ENCODE results near the gene TRAF1.

DNA sequence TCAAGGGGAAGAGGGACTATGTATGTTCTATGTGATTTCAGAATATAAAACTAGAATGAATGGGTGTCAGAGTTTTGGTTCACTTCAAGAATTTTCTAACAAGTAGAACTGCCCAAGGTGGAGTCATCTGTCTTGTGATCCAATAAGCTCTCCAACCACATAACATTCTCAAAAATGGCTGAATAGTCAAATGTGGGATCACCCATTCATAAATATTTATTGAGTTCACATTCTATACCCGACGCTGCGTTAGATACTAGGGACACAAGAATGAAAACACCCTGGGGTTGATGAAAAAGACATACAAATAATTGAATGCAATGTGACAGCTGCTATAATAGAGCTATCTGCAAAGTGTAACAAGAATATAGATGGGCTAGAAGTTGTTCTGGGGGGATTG, 35.3 kb upstream of the TRAF1 start:
- TF ChIP-seq, protein P1, sequence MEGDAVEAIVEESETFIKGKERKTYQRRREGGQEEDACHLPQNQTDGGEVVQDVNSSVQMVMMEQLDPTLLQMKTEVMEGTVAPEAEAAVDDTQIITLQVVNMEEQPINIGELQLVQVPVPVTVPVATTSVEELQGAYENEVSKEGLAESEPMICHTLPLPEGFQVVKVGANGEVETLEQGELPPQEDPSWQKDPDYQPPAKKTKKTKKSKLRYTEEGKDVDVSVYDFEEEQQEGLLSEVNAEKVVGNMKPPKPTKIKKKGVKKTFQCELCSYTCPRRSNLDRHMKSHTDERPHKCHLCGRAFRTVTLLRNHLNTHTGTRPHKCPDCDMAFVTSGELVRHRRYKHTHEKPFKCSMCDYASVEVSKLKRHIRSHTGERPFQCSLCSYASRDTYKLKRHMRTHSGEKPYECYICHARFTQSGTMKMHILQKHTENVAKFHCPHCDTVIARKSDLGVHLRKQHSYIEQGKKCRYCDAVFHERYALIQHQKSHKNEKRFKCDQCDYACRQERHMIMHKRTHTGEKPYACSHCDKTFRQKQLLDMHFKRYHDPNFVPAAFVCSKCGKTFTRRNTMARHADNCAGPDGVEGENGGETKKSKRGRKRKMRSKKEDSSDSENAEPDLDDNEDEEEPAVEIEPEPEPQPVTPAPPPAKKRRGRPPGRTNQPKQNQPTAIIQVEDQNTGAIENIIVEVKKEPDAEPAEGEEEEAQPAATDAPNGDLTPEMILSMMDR (IDR thresholded peaks at IDR 0.05; ENCODE audit: low read depth, low read length), result no peak
- no peak for TF ChIP-seq POLR2A (IDR thresholded peaks at IDR 0.05; ENCODE audit: extremely low read depth, insufficient read length)
- TF ChIP-seq, protein P2, sequence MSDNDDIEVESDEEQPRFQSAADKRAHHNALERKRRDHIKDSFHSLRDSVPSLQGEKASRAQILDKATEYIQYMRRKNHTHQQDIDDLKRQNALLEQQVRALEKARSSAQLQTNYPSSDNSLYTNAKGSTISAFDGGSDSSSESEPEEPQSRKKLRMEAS (IDR thresholded peaks at IDR 0.05; ENCODE audit: low read depth, low read length), result no peak

Data from NB4 (cell line).